GM23338 (cell line): Measurements from ENCODE around the gene OR1D5. TPM values are rescaled to one million over a fixed set of nuclear protein-coding genes. Genes with fewer than 3 reads are reported as not detected.

Source experiments
- ATAC-seq: fragments of 200-7000 bp; cut with Tn5 transposase; 3 replicates; pipeline ENCODE4 v1.9.1; 2020
- DNase-seq: peaks from one replicate; pipeline ENCODE4 v3.0.0-alpha.2; 2015; ENCODE audit warnings: low spot score
- H2AFZ ChIP-seq: fragments of 200-600 bp; sonication (generic); 2 replicates; pipeline ENCODE4 v1.8.0; 2016; ENCODE audit warnings: antibody characterized with exemption, mild to moderate bottlenecking, moderate library complexity
- H3F3A ChIP-seq: fragments of 200-600 bp; sonication (generic); replicated peaks from 2 replicates; pipeline ENCODE4 v1.8.0; 2017; ENCODE audit warnings: antibody characterized with exemption, mixed run types, low read depth
- H3K27ac ChIP-seq: fragments of 200-600 bp; sonication (generic); 2 replicates; pipeline ENCODE4 v1.6.1; 2016; ENCODE audit warnings: low read depth
- H3K27me3 ChIP-seq: fragments of 200-600 bp; sonication (generic); 2 replicates; pipeline ENCODE4 v1.8.0; 2016; ENCODE audit warnings: mild to moderate bottlenecking, mixed run types, moderate library complexity; ENCODE audit not compliant: insufficient read depth
- H3K36me3 ChIP-seq: fragments of 200-600 bp; sonication (generic); 2 replicates; pipeline ENCODE4 v1.8.0; 2016; ENCODE audit warnings: mild to moderate bottlenecking; ENCODE audit not compliant: insufficient read depth
- H3K4me1 ChIP-seq: fragments of 200-600 bp; sonication (generic); 2 replicates; pipeline ENCODE4 v1.8.0; 2016; ENCODE audit warnings: mild to moderate bottlenecking, moderate library complexity; ENCODE audit not compliant: insufficient read depth
- H3K4me2 ChIP-seq: fragments of 200-600 bp; sonication (generic); 2 replicates; pipeline ENCODE4 v1.7.1; 2017; ENCODE audit warnings: mixed run types
- H3K4me3 ChIP-seq: fragments of 200-600 bp; sonication (generic); 2 replicates; pipeline ENCODE4 v1.6.1; 2016; ENCODE audit warnings: mixed run types
- H3K79me2 ChIP-seq: fragments of 200-600 bp; sonication (generic); replicated peaks from 2 replicates; pipeline ENCODE4 v1.8.0; 2017; ENCODE audit warnings: mild to moderate bottlenecking; ENCODE audit not compliant: insufficient read depth
- H3K9me2 ChIP-seq: fragments of 200-600 bp; sonication (generic); 2 replicates; pipeline ENCODE4 v1.8.0; 2017; ENCODE audit not compliant: insufficient read depth
- H4K20me1 ChIP-seq: fragments of 200-600 bp; sonication (generic); replicated peaks from 2 replicates; pipeline ENCODE4 v1.8.0; 2017; ENCODE audit warnings: mild to moderate bottlenecking; ENCODE audit not compliant: insufficient read depth
- H3K27ac Mint-ChIP-seq: 2 replicates; pipeline ENCODE4 v1.8.0; 2020; ENCODE audit warnings: inconsistent platforms, mild to moderate bottlenecking, moderate library complexity, mixed read lengths
- H3K27me3 Mint-ChIP-seq: 3 replicates; pipeline ENCODE4 v1.8.0; 2022; ENCODE audit warnings: low read depth, mild to moderate bottlenecking, moderate library complexity, mixed read lengths, inconsistent platforms; ENCODE audit not compliant: insufficient read depth, poor library complexity
- H3K36me3 Mint-ChIP-seq: 3 replicates; pipeline ENCODE4 v1.8.0; 2021; ENCODE audit warnings: low read depth, mild to moderate bottlenecking, inconsistent platforms, moderate library complexity, mixed read lengths
- H3K4me1 Mint-ChIP-seq: 3 replicates; pipeline ENCODE4 v1.8.0; 2020; ENCODE audit warnings: mild to moderate bottlenecking, inconsistent platforms, mixed read lengths
- H3K4me3 Mint-ChIP-seq: 3 replicates; pipeline ENCODE4 v1.8.0; 2021; ENCODE audit warnings: moderate library complexity, mild to moderate bottlenecking, inconsistent platforms, mixed read lengths
- H3K9me3 Mint-ChIP-seq: 3 replicates; pipeline ENCODE4 v1.8.0; 2020; ENCODE audit warnings: moderate library complexity, mild to moderate bottlenecking, inconsistent platforms, mixed read lengths
- CREB1 ChIP-seq: fragments of 250-450 bp; sonication (Bioruptor Pico); IDR thresholded peaks from 2 replicates; pipeline ENCODE4 v1.5.0; 2020; ENCODE audit warnings: low read depth, mild to moderate bottlenecking, moderate library complexity
- JUNB ChIP-seq: IDR thresholded peaks from one replicate; pipeline ENCODE4 v1.6.1; 2016; ENCODE audit warnings: antibody characterized with exemption; ENCODE audit not compliant: unreplicated experiment
- NANOG ChIP-seq: IDR thresholded peaks from 2 replicates; pipeline ENCODE4 v1.6.1; 2016; ENCODE audit warnings: antibody characterized with exemption, borderline replicate concordance
- REST ChIP-seq: IDR thresholded peaks from one replicate; pipeline ENCODE4 v1.6.1; 2018; ENCODE audit warnings: antibody characterized with exemption; ENCODE audit not compliant: unreplicated experiment
- STAT1 ChIP-seq: IDR thresholded peaks from one replicate; pipeline ENCODE4 v1.6.1; 2016; ENCODE audit warnings: antibody characterized with exemption; ENCODE audit not compliant: unreplicated experiment
- ZNF462 ChIP-seq: fragments of 250-450 bp; sonication (Bioruptor Pico); IDR thresholded peaks from 2 replicates; pipeline ENCODE4 v1.5.0; 2020; ENCODE audit warnings: mild to moderate bottlenecking, moderate library complexity
- polyA plus RNA-seq: library from polyadenylated mRNA; unstranded; fragments of >200 nt; fragmentation: Nextera tagmentation; extraction: Ambion mirVana; gene quantifications from 2 replicates; pipeline ENCODE4 v1.2.1, GENCODE V29; 2016
- total RNA-seq: library from RNA; depleted of rRNA; stranded (reverse); fragments of >200 nt; shearing (Covaris generic); gene quantifications from 2 replicates; pipeline ENCODE4 v1.2.3, GENCODE V29; 2014
- TF ChIP-seq, protein P1 (sequence below), 2 experiments: fragments of 200-600 bp in 1 of 2; sonication (generic) in 1 of 2; conservative IDR thresholded peaks; 2 replicates each; pipeline versions ENCODE4 v1.5.1 to v1.6.1; 2016 to 2017; ENCODE audit warnings: antibody characterized with exemption in 2 of 2, low read depth in 2 of 2, mild to moderate bottlenecking in 2 of 2, moderate library complexity in 1 of 2

The OR1D5 gene
- total and polyA plus RNA-seq, 2 experiments from 2014 or later = not detected

DNA sequence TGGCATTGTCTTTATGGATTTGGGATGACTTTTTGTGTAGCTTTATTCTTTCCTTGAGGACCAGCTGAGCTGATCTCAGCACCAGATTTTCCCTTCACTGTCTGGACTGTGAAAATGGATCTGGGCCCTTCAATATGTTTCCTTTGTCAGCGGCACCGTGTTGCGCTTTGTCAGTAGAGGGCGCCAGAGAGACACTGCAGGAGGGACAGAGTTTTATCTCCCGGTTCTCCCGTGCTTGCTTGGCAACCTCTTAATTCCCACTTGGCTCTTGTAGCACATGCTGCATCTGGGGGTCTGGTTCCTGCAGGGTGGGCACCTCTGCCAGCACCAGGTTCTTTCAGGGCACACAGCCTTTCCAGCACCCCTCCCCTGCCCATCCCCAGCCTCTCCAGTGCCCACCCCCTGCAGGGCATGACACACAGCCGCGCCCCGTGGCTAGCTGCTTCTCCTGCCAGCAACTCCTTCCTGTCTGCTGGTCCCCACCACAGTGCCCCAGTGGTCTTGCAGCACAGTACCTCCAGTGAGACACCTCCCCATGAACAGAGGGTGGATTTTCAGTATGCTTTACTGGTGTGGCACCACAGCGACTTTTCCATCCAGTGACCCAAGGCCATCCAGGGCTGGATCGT lies 19.6 kb downstream of the OR1D5 start:
- Mint-ChIP-seq H3K27ac (no peak overlapping the region), H3K4me3 (no peak overlapping the region), H3K36me3 (peaks cover 13% of the 10 kb centered on the region), H3K4me1 (no peaks in the 10 kb centered on the region), H3K9me3 (peaks cover 30% of the 10 kb centered on the region), H3K27me3 (peaks cover 9% of the 10 kb centered on the region)
- Histone ChIP-seq H3K4me3 (no peak overlapping the region), H3K4me1 (no peaks in the 10 kb centered on the region), H3K36me3 (no peaks in the 10 kb centered on the region), H4K20me1 (no peaks in the 10 kb centered on the region), H3K79me2 (no peaks in the 10 kb centered on the region), H3K27me3 (no peaks in the 10 kb centered on the region), H3K27ac (no peak overlapping the region), H3K9me2 (no peaks in the 10 kb centered on the region), H3F3A (no peaks in the 10 kb centered on the region), H3K4me2 (no peak overlapping the region), H2AFZ (no peak overlapping the region)
- ATAC-seq = no peak
- DNase-seq = peak; percentile 67
- no peak for TF ChIP-seq STAT1
- TF ChIP-seq JUNB = no peak
- no peak for TF ChIP-seq CREB1 (CRISPR knock-in tag)
- no peak for TF ChIP-seq ZNF462 (CRISPR knock-in tag)
- TF ChIP-seq NANOG = no peak
- TF ChIP-seq REST = no peak
- TF ChIP-seq, protein P1, sequence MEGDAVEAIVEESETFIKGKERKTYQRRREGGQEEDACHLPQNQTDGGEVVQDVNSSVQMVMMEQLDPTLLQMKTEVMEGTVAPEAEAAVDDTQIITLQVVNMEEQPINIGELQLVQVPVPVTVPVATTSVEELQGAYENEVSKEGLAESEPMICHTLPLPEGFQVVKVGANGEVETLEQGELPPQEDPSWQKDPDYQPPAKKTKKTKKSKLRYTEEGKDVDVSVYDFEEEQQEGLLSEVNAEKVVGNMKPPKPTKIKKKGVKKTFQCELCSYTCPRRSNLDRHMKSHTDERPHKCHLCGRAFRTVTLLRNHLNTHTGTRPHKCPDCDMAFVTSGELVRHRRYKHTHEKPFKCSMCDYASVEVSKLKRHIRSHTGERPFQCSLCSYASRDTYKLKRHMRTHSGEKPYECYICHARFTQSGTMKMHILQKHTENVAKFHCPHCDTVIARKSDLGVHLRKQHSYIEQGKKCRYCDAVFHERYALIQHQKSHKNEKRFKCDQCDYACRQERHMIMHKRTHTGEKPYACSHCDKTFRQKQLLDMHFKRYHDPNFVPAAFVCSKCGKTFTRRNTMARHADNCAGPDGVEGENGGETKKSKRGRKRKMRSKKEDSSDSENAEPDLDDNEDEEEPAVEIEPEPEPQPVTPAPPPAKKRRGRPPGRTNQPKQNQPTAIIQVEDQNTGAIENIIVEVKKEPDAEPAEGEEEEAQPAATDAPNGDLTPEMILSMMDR (conservative IDR thresholded peaks at IDR 0.05; ENCODE audit: low read depth in 2 of 2) = peak; percentile 66 to 72
